ENCODE data around the gene C1orf174. TPM values are rescaled to one million over a fixed set of nuclear protein-coding genes. Genes with fewer than 3 reads are reported as not detected.

Gene C1orf174
- total and polyA plus RNA-seq, 2 of the 4 experiments (the other 2 are of a cell fraction): 26.7 to 45.7 TPM

- Histone ChIP-seq H3K27ac (ENCODE audit: insufficient read depth, low read length) (no peak overlapping the region), H4K91ac (ENCODE audit: insufficient read depth, low read depth, low read length) (no peak overlapping the region), H4K8ac (ENCODE audit: low read depth in 2 of 2, low read length in 2 of 2) (no peak overlapping the region), H2BK5ac (ENCODE audit: low read depth, low read length, poor library complexity, severe bottlenecking) (no peak overlapping the region), H3K18ac (ENCODE audit: low read depth, low read length) (no peak overlapping the region), H4K5ac (ENCODE audit: low read depth, low read length) (no peak overlapping the region), H3K27me3 (ENCODE audit: control insufficient read depth, insufficient read depth, low read length) (no peaks in the 10 kb centered on the region), H3K4me3 (ENCODE audit: insufficient read depth, low read depth, low read length) (no peak overlapping the region), H2AFZ (replicated peaks; ENCODE audit: low read length, poor library complexity) (no peak overlapping the region), H2BK20ac (ENCODE audit: low read depth, low read length) (no peak overlapping the region), H4K20me1 (ENCODE audit: insufficient read depth, low read length) (no peaks in the 10 kb centered on the region), H3K9me1 (ENCODE audit: insufficient read depth, low read length) (no peaks in the 10 kb centered on the region; the same call in 1 of the 2 replicates), H3K4me1 (ENCODE audit: control insufficient read depth, insufficient read depth, low read length) (no peaks in the 10 kb centered on the region), H3K4ac (ENCODE audit: low read depth, low read length) (no peak overlapping the region), H3K9me3 (ENCODE audit: control insufficient read depth, insufficient read depth, low read length) (no peaks in the 10 kb centered on the region), H3K36me3 (ENCODE audit: control insufficient read depth, insufficient read depth, low read length) (no peaks in the 10 kb centered on the region), H3K56ac (ENCODE audit: extremely low read depth, insufficient read depth, low read length) (no peak overlapping the region), H3K4me2 (ENCODE audit: low read depth, low read length) (no peak overlapping the region), H2AK5ac (ENCODE audit: low read depth, low read length) (no peak overlapping the region), H2AK9ac (replicated peaks; ENCODE audit: low read depth, low read length, poor library complexity) (no peak overlapping the region), H2BK120ac (ENCODE audit: low read depth, low read length) (no peak overlapping the region), H2BK15ac (ENCODE audit: low read depth, low read length) (no peak overlapping the region), H3K23ac (ENCODE audit: low read depth, low read length) (no peak overlapping the region), H3K14ac (replicated peaks; ENCODE audit: low read depth, low read length) (no peak overlapping the region), H3K9ac (ENCODE audit: low read depth, low read length) (no peak overlapping the region), H3K79me1 (ENCODE audit: low read depth in 1 of 2, low read length in 2 of 2) (peaks cover 0 to 8% of the 10 kb centered on the region in 2 experiments; a peak in 1 of 4 replicates)
- ChIA-PET POLR2A (ENCODE audit: unreplicated experiment) (interaction anchor here (0.6 kb wide), 1 partner anchor 184 kb away, joined by 3 read pairs; no protein-coding TSS in a partner anchor), CTCF (no interaction called here)
- no peak for DNase-seq
- BruUV-seq (replicated peaks): no TSS peak
- WGBS, 2 experiments (ENCODE audit: extremely low coverage in 2 of 2, insufficient read length in 1 of 2): no CpG with 5 or more reads among the region's 15 CpGs
- no peak for ATAC-seq (ENCODE audit: low read depth)
- dilution Hi-C loops (cut with HindIII; ENCODE audit: low sequenced_read_pairs, unreplicated experiment) (no loop called here), in situ Hi-C loops (cut with MboI; ENCODE audit: low sequenced_read_pairs) (loop anchor here (25.0 kb wide), 1 partner anchor 2010 kb away; no protein-coding TSS in a partner anchor), intact Hi-C loops (cut with micrococcal nuclease) (no loop called here)
- TF ChIP-seq MAFK (IDR thresholded peaks at IDR 0.05; ENCODE audit: low read depth, low read length) (no peak), CEBPB (IDR thresholded peaks at IDR 0.05; ENCODE audit: low read depth, low read length) (no peak), MAZ (IDR thresholded peaks at IDR 0.05; ENCODE audit: borderline replicate concordance, low read depth, low read length) (no peak), RCOR1 (IDR thresholded peaks at IDR 0.05; ENCODE audit: insufficient replicate concordance, low read length) (no peak), USF2 (IDR thresholded peaks at IDR 0.05; ENCODE audit: low read depth, low read length) (no peak), RFX5 (IDR thresholded peaks at IDR 0.05; ENCODE audit: low read depth, low read length) (no peak), CHD1 (IDR thresholded peaks at IDR 0.05; ENCODE audit: low read depth, low read length) (no peak), BHLHE40 (IDR thresholded peaks at IDR 0.05; ENCODE audit: low read depth, low read length) (no peak), POLR2A (IDR thresholded peaks at IDR 0.05; ENCODE audit: low read depth, low read length) (no peak), MXI1 (IDR thresholded peaks at IDR 0.05; ENCODE audit: borderline replicate concordance, low read depth, low read length) (no peak)
Measured at GRCh38 chr1:3902111-3902511, 2.0 kb upstream of the C1orf174 start.

Data from IMR-90 (cell line).